Breast epithelium (tissue), 4 donors: ENCODE results near the gene BMP7. TPM values are rescaled to one million over a fixed set of nuclear protein-coding genes. Genes with fewer than 3 reads are reported as not detected.

Source experiments
- DNase-seq, 2 donors: peaks; one replicate each; pipeline ENCODE4 v3.0.0-alpha.2; 2019; ENCODE audit warnings: low spot score in 2 of 2
- H3K27ac ChIP-seq, 2 donors: fragments of 200-600 bp; sonication (generic) in 1 of 2; one replicate each; pipeline ENCODE4 v1.5.1; 2016 to 2019; ENCODE audit warnings: mild to moderate bottlenecking in 1 of 2
- H3K27me3 ChIP-seq, 2 donors: fragments of 200-600 bp; sonication (generic) in 1 of 2; one replicate each; pipeline versions ENCODE4 v1.5.1 to v1.6.0; 2017 to 2019; ENCODE audit warnings: control low read depth in 1 of 2, mild to moderate bottlenecking in 1 of 2
- H3K36me3 ChIP-seq: fragments of 200-600 bp; one replicate; pipeline ENCODE4 v1.5.1; 2019
- H3K4me1 ChIP-seq, 2 donors: fragments of 200-600 bp; sonication (generic); one replicate each; pipeline ENCODE4 v1.5.1; 2016 to 2019; ENCODE audit warnings: control low read depth in 1 of 2
- H3K4me3 ChIP-seq, 3 donors: fragments of 200-600 bp; sonication (generic); 1 replicate in 2 of 3; 2 replicates in 1 of 3; pipeline ENCODE4 v1.5.1; 2016 to 2019; ENCODE audit warnings: mild to moderate bottlenecking in 3 of 3, moderate library complexity in 2 of 3
- H3K9me3 ChIP-seq, 2 donors: fragments of 200-600 bp; sonication (generic) in 1 of 2; one replicate each; pipeline ENCODE4 v1.5.1; 2016 to 2019; ENCODE audit warnings: control low read depth in 1 of 2
- CTCF ChIP-seq, 3 donors: fragments of 450-650 bp; IDR thresholded peaks; one replicate each; pipeline ENCODE4 v1.5.1; 2016 to 2017; ENCODE audit warnings: antibody characterized with exemption in 3 of 3, mild to moderate bottlenecking in 3 of 3, moderate library complexity in 3 of 3
- POLR2A ChIP-seq: fragments of 450-650 bp; IDR thresholded peaks from one replicate; pipeline ENCODE4 v1.6.1; 2016; ENCODE audit warnings: antibody characterized with exemption, mild to moderate bottlenecking, moderate library complexity
- POLR2AphosphoS5 ChIP-seq, 3 donors: sonication (generic); formaldehyde crosslinking; IDR thresholded peaks; one replicate each; pipeline ENCODE4 v1.6.1; 2017; ENCODE audit warnings: antibody characterized with exemption in 3 of 3
- intact Hi-C: fragments of 100-400 bp; cut with DNase I; formaldehyde crosslinking; loops from one replicate; pipeline ENCODE4 v1.15.1; 2023; ENCODE audit warnings: low total_unique reads
- total RNA-seq, 3 donors: library from RNA; depleted of rRNA; stranded (reverse); fragments of >200 nt; gene quantifications; one replicate each; pipeline ENCODE4 v1.1.0, GENCODE V29; 2016

Gene BMP7
- total RNA-seq, 3 donors from 2014 or later: 1.6 to 3.8 (median 1.8) TPM

- Histone ChIP-seq H3K4me1 (no peaks in the 10 kb centered on the region), H3K27ac (no peak overlapping the region), H3K36me3 (no peaks in the 10 kb centered on the region), H3K4me3 (no peak overlapping the region), H3K27me3 (no peaks in the 10 kb centered on the region), H3K9me3 (peaks cover 0 to 6% of the 10 kb centered on the region in 2 donors)
- intact Hi-C loops: no loop called here
- no peak for DNase-seq
- TF ChIP-seq POLR2AphosphoS5 (IDR thresholded peaks at IDR 0.05) (no peak), POLR2A (no peak), CTCF (IDR thresholded peaks at IDR 0.05) (no peak)
Observed at GRCh38 chr20:57207251-57207650, 59.2 kb downstream of the BMP7 start.

- Histone ChIP-seq H3K4me3 (no peak overlapping the region), H3K4me1 (no peaks in the 10 kb centered on the region), H3K36me3 (no peaks in the 10 kb centered on the region), H3K9me3 (peaks cover 0 to 6% of the 10 kb centered on the region in 2 donors), H3K27me3 (no peaks in the 10 kb centered on the region), H3K27ac (no peak overlapping the region)
- DNase-seq: no peak
- no peak for TF ChIP-seq CTCF (IDR thresholded peaks at IDR 0.05)
- TF ChIP-seq POLR2AphosphoS5 (IDR thresholded peaks at IDR 0.05): no peak
- TF ChIP-seq POLR2A: no peak
- intact Hi-C loops: no loop called here
Observed at GRCh38 chr20:57205606-57206219, 60.7 kb downstream of the BMP7 start.

GRCh38 chr20:57203986-57204385 lies 62.5 kb downstream of the BMP7 start:
- Histone ChIP-seq H3K9me3 (peaks cover 0 to 6% of the 10 kb centered on the region in 2 donors), H3K27me3 (no peaks in the 10 kb centered on the region), H3K27ac (no peak overlapping the region), H3K4me3 (no peak overlapping the region), H3K4me1 (no peaks in the 10 kb centered on the region), H3K36me3 (no peaks in the 10 kb centered on the region)
- intact Hi-C loops: no loop called here
- no peak for DNase-seq
- TF ChIP-seq CTCF (IDR thresholded peaks at IDR 0.05): no peak
- no peak for TF ChIP-seq POLR2AphosphoS5 (IDR thresholded peaks at IDR 0.05)
- no peak for TF ChIP-seq POLR2A

- no peaks in the 10 kb centered on the region for H3K27me3 ChIP-seq
Observed at GRCh38 chr20:57203204-57203603, 63.2 kb downstream of the BMP7 start.

More at GRCh38 chr20:57203204-57203603, 63.2 kb downstream of the BMP7 start:
- H3K27ac ChIP-seq: no peak overlapping the region
- DNase-seq: no peak
- no peak for TF ChIP-seq POLR2AphosphoS5 (IDR thresholded peaks at IDR 0.05)
- no peak for TF ChIP-seq CTCF (IDR thresholded peaks at IDR 0.05)
- no peak for TF ChIP-seq POLR2A
- H3K4me1 ChIP-seq: no peaks in the 10 kb centered on the region
- H3K9me3 ChIP-seq: peaks cover 0 to 6% of the 10 kb centered on the region in 2 donors
- no peaks in the 10 kb centered on the region for H3K36me3 ChIP-seq
- intact Hi-C loops: no loop called here
- no peak overlapping the region for H3K4me3 ChIP-seq
